IPS-18c (cell line): ENCODE results near the gene TOX4.
"Not testable (repeated sequence)": the region's sequence is repeated elsewhere in the genome, so short reads cannot be mapped to it uniquely, and the experiment has no call there.

Experiments
- H3K4me3 ChIP-seq: 2 replicates; pipeline ENCODE4 v1.7.0; 2013; ENCODE audit warnings: low read depth, mild to moderate bottlenecking, low read length, moderate library complexity; ENCODE audit not compliant: insufficient read depth
- H3K9me3 ChIP-seq: one replicate; pipeline ENCODE4 v1.6.1; 2013; ENCODE audit warnings: mild to moderate bottlenecking, low read length, moderate library complexity; ENCODE audit not compliant: control insufficient read depth, insufficient read depth

Gene TOX4

DNA sequence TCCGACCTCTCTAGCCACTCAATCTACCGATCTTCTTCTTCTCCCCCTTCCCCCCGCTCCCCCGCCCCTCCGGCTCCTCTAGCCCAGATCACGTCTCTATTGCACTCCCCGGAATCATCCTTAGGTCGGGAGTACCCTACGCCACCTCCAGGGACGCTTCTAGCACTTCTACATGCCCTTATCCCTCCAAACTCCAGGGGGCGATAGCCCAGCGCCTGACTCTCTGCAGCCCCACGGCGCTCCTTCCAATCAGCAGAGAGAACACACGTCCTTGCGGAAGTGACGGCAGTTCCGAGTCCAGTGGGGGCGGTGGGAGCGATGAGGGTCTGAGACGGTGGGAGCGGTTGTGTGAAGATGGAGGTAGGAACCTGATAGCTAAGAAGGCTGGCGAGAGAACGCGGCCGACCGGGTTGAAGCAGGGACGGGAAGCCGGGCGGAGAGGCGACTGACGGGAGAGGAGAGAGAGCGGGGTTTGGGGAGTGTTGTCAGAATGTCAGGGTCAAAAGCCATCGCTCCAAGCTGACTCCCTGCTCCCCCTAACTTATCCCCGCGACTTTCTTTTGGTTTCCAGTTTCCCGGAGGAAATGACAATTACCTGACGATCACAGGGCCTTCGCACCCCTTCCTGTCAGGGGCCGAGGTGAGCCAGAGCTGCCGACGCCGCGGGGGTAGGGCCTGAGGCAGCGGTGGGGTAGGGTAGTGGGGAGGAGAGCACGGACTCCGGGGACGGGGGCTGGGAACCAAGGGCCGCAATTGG is at the start of gene TOX4, which contains the start of gene RAB2B:
TOX4 (plus strand) TSS at position 271 of the 757 bp plus-strand sequence; CDS start at position 355, 84 bp downstream.
RAB2B (minus strand) TSS at position 35 of the 757 bp plus-strand sequence. CDS start 87 bp downstream, outside the sequence.
- peak within 1 kb of the TSS; percentile 95 for H3K4me3 ChIP-seq
- no peaks in the 10 kb centered on the region for H3K9me3 ChIP-seq

GRCh38 chr14:21428930-21429329 is 48.1 kb upstream of the TOX4 start:
- Histone ChIP-seq H3K9me3 (no peaks in the 10 kb centered on the region), H3K4me3 (no peak overlapping the region)

- Histone ChIP-seq H3K4me3 (no peak overlapping the region), H3K9me3 (no peaks in the 10 kb centered on the region)
Measured at GRCh38 chr14:21431126-21431525, 45.9 kb upstream of the TOX4 start.

- peak overlapping the region; percentile 74 for H3K4me3 ChIP-seq
- no peaks in the 10 kb centered on the region for H3K9me3 ChIP-seq
Measured at GRCh38 chr14:21436567-21437062, 40.4 kb upstream of the TOX4 start.

DNA sequence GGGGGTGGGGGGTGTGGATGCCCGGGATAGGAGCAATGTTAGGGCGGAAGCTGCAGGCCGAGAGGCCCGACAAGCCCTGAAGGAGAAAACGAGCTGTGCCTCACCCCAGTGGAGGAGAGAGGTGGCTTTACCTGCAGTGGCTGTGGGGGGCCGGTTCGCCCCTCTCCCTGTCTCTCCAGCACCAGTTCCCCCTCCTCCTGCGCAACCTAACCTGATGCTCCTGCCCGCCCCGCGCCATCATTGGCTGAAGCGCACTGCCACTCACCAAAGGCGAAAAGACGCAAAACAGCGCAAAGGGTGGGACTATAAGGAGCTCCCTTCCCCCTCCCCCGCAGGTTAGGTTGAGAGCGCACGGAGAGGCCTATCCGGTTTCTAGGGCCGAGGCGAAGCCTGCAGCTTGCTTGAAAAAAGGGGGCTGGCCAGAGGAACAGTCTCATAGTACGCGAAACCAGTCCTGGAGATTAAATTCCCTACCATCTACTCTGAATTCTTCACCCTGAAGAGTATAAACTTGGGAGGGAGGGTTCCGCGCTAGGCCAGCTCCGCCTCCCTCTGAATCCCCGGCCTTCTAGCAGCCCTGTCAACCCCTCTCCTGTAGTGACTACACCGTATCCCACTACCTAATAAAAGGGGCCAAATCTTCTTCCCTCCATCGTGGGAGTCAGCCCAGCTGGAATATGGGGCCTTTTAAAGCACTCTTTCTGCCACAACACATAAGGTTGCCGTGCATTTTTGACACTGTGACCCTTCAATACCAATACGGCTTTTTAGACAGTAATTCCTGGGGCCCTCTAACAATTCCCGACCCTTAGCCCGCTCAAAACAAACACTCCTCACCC is 39.7 kb upstream of the TOX4 start:
- Histone ChIP-seq H3K4me3 (peak overlapping the region; percentile 74), H3K9me3 (no peaks in the 10 kb centered on the region)

DNA sequence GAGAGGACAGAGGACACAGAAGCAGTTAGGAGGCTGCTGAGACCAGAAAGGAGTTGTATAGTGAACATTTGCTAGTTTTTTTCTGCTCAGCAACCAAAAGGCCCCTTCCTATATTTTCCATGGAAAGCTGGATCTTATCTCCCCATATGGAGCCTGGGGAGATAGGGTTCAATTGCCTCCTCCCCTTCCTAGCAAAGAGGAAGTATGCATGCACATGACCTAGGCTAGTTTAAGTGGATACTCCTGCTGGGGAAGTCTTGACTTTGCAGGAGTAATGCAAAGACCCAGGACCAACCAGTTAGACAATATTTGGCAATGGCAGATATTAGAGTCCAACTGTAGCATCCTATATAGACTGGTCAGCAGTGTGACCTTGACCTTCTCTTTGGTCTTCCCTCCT is 36.1 kb upstream of the TOX4 start:
- Histone ChIP-seq H3K9me3 (no peaks in the 10 kb centered on the region), H3K4me3 (no peak overlapping the region)

- not testable (repeated sequence) for H3K9me3 ChIP-seq, H3K4me3 ChIP-seq
Measured at GRCh38 chr14:21442657-21443056, 34.3 kb upstream of the TOX4 start.

DNA sequence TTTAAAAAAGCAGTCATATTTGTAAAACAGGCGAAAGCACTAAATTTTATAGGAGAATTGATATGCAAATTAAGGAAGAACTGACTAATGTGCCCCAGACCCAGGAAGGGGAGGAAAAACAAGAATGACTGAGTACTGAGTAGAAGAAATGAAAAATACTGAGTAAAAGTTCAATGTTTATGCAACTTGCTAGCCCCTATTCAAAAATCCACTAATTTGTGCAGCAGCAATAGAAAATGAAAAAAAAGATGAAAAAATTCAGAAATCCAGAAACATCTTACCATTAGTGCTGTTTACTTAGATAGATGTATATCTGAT is 27.1 kb upstream of the TOX4 start:
- H3K9me3 ChIP-seq: no peaks in the 10 kb centered on the region
- no peak overlapping the region for H3K4me3 ChIP-seq

- no peaks in the 10 kb centered on the region for H3K9me3 ChIP-seq
- H3K4me3 ChIP-seq: peak overlapping the region; percentile 95
Measured at GRCh38 chr14:21454843-21455544, 22.0 kb upstream of the TOX4 start.

GRCh38 chr14:21455592-21455911 is 21.4 kb upstream of the TOX4 start:
- Histone ChIP-seq H3K4me3 (peak overlapping the region; percentile 95), H3K9me3 (no peaks in the 10 kb centered on the region)

DNA sequence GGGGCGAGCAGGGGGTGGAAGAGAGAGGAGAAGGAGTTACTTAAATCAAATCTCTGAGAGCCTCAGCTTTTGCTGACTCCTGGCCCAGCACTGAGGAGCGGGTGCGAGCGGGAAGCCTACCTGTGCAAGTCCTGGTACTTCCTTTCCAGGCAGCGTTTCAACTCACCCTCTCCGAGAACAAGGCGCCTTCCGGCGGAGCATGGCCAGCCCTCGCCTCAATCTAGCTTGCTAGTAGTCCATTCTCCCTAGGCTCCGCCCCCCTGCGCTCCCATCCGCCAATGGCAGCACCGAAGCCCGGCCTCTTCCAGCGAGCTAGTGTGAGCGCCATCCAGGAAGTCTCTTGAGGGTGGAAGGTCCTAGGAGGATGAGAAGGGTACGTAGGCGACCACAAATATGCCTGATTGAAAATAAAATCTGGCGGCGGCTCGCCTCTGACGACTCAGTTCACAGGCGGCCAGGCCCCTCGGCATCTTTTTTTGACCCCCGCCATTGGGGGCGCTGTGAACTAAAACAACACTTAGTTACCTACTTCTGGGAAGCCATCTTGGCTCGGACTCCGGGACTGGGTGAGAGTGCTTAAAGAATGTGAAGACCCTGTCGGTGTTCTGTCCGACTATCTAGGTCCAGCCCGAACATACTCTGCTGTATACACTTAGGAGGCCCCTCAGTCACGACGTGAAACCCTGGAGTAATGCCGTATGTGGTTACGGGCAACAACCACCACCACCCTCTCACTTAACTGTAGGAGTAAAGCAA is 20.9 kb upstream of the TOX4 start, which contains the start of gene CHD8:
CHD8 (minus strand) TSS at position 212 of the 756 bp plus-strand sequence. CDS start 24,480 bp downstream, outside the sequence.
- Histone ChIP-seq H3K4me3 (peak within 1 kb of the TSS; percentile 95), H3K9me3 (no peaks in the 10 kb centered on the region)

DNA sequence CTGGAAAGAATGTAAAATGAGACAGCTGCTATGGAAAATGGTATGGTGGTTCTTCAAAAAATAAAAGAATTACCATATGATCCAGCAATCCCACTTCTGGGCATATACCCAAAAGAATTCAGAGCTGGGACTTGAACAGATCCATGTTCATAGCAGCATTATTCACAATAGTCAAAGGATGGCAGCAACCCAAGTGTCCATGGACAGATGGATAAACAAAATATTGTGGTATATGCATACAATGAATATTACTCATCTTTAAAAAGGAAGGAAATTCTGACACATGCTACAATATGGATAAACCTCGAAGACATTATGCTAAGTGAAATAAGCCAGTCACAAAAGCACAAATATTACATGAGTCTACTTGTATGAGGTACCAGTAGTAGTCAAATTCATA is 9.4 kb upstream of the TOX4 start:
- no peak overlapping the region for H3K4me3 ChIP-seq
- no peaks in the 10 kb centered on the region for H3K9me3 ChIP-seq

- H3K4me3 ChIP-seq: peak overlapping the region; percentile 74
- no peaks in the 10 kb centered on the region for H3K9me3 ChIP-seq
Measured at GRCh38 chr14:21475767-21476522, 1.1 kb upstream of the TOX4 start.

DNA sequence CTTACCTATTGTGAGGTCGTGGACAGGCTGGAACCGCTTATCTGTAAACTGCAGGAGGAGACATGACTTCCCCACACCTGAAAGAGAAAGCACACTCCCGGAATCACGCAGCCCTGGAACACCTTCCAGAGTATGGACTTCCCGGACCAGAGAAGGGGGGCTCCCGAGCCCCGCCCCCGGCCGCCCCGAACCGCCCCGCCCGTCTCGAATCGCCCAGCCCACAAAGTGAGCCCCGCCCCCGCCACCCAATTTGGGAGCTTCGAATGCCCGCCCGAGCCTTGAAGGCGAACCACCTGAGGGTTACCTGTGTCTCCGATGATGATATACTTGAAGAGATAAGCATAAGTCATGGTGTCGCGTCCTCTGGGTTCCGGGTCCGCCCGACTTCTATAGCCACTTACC is 471 bp upstream of the TOX4 start:
- no peaks in the 10 kb centered on the region for H3K9me3 ChIP-seq
- peak overlapping the region; percentile 74 for H3K4me3 ChIP-seq

- Histone ChIP-seq H3K9me3 (no peaks in the 10 kb centered on the region), H3K4me3 (no peak overlapping the region)
Measured at GRCh38 chr14:21486640-21487087, 9.7 kb downstream of the TOX4 start.
